ENCODE measurements around the gene PRKAG2.

DNA sequence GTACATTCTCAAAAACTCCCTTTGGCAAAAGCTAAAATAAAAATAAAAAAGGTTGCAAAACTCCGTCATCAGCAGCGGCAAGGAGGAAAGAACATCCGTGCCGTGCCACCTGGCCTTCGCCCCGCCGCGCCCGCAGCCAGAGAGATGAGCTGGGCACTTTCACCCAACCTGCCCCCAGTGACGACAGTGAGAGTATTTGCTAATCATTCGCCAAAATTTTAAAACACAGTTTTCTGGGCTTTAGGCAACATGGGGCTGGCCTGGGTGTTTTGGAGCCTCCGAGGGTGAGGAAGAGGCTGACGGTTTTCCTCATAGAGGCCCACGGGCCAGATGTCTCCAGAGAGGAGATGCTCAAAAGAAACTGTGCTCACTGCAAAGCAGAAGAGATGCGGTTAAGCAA is 128.2 kb downstream of the PRKAG2 start:
- TF ChIP-seq GATA2 (IDR thresholded peaks at IDR 0.05; ENCODE audit: low read depth, low read length) (no peak), GATA3 (IDR thresholded peaks at IDR 0.05; ENCODE audit: low read depth, low read length) (no peak)

All from SH-SY5Y (cell line).